GM12892 (cell line): ENCODE results near the gene CDR2L.
"Not testable (repeated sequence)": the region's sequence is repeated elsewhere in the genome, so short reads cannot be mapped to it uniquely, and the experiment has no call there.

Experiments used
- DNase-seq: peaks from one replicate; pipeline ENCODE4 v3.0.0; 2011; ENCODE audit not compliant: insufficient read length
- FAIRE-seq: peaks from 2 replicates; lab custom pipeline; 2011; peaks lifted over from hg19 to GRCh38; lab: Jason Lieb, UNC
- POLR2A ChIP-seq: IDR thresholded peaks from 2 replicates; pipeline ENCODE4 v1.6.1; 2011; ENCODE audit warnings: low read depth, low read length, control low read depth
- POLR2AphosphoS5 ChIP-seq: IDR thresholded peaks from 2 replicates; pipeline ENCODE4 v1.6.1; 2011; ENCODE audit warnings: low read depth, low read length, control low read depth
- TAF1 ChIP-seq: IDR thresholded peaks from 2 replicates; pipeline ENCODE4 v1.6.1; 2011; ENCODE audit warnings: low read depth, mild to moderate bottlenecking, control low read depth, low read length, borderline replicate concordance

Gene CDR2L

GRCh38 chr17:75005291-75005690, 17.9 kb downstream of the CDR2L start:
- FAIRE-seq (no peak), DNase-seq (no peak)
- TF ChIP-seq TAF1 (no peak), POLR2AphosphoS5 (no peak), POLR2A (no peak)

DNA sequence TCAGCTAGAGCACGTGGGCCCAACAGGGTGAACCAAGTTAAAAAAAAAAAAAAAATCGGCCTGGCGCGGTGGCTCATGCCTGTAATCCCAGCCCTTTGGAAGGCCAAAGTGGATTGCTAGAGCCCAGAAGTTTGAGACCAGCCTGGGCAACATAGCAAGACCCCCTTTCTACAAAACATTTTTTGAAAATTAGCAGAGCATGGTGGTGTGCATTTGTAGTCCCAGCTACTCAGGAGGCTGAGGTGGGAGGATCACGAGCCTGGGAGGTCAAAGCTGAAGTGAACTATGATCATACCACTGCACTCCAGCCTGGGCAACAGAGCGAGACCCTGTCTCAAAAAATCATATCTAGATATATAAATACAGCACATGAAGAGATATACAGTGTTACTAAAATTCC, 18.7 kb downstream of the CDR2L start:
- FAIRE-seq, DNase-seq: not testable (repeated sequence)

DNA sequence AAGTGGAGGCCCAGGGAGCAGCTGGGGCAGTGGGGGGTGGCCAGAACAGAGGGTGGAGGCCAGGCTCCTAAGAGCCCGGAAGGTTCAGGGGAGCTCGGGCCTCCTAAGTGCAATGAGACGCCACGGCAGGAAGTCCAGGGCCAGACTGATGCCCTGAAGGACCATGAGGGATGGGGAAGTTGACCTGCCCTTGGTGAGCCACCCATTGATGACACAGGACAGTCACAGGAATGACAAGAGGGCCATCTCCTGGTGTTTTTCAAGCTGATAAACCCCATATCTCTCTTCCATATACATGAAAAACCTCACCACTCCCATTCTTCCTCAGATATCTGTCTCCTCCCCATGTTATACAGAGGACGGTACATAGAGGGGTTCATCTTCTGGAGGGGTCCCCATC, 19.2 kb downstream of the CDR2L start:
- DNase-seq, result no peak
- no peak for FAIRE-seq
- TF ChIP-seq TAF1 (no peak), POLR2A (no peak), POLR2AphosphoS5 (no peak)

DNA sequence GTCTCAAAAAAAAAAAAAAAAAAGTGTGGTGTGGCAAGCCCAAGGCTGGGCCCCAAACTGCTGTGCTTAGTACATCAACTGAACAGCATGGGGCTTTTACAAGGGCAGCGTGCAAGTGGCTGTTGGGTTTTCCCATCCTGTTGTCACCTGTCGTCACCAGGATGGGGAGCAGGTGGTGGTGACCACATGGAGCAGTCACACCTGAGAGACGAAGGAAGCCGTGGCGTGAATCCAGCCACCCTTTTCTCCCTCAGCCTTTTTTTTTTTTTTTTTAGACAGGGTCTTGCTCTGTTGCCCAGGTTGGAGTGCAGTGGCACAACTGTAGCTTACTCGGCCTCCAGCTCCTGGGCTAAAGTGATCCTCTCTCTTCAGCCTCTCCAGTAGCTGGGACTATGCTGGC, 20.9 kb downstream of the CDR2L start:
- no peak for TF ChIP-seq TAF1
- no peak for TF ChIP-seq POLR2AphosphoS5
- TF ChIP-seq POLR2A, result no peak
- FAIRE-seq (no peak), DNase-seq (no peak)

DNA sequence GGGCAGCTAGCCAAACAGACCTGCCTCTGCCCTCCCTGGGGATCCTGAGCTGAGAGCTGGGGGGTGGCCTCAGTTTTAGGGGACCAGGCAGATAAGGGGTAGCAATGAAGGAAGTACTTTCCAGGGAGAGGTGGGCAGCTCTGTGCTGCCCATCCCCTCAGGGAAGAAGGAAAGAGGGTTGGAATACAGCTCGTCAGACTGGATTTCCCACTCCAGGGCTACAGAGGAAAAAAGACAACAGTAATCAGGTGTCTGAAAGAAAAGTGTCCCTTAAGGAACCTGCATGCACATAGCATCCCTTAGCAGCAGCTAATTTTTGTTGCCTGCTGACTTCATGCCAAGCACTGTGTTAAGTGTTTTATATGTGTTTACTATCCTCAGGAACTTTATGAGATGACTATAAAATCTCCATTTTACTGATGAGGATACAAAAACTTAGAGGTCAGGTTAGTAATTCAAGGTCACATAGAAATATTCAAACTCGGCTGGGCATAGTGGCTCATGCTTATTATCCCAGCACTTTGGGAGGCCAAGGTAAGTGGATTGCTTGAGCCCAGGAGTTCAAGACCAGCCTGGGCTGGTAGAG, 21.8 kb downstream of the CDR2L start:
- DNase-seq, result no peak
- FAIRE-seq, result no peak
- TF ChIP-seq POLR2A, result no peak
- no peak for TF ChIP-seq POLR2AphosphoS5
- no peak for TF ChIP-seq TAF1

- DNase-seq, result no peak
- no peak for FAIRE-seq
- TF ChIP-seq TAF1, result no peak
- no peak for TF ChIP-seq POLR2A
- TF ChIP-seq POLR2AphosphoS5, result no peak
These were observed 23.4 kb downstream of the CDR2L start for GRCh38 chr17:75010683-75011400.

DNA sequence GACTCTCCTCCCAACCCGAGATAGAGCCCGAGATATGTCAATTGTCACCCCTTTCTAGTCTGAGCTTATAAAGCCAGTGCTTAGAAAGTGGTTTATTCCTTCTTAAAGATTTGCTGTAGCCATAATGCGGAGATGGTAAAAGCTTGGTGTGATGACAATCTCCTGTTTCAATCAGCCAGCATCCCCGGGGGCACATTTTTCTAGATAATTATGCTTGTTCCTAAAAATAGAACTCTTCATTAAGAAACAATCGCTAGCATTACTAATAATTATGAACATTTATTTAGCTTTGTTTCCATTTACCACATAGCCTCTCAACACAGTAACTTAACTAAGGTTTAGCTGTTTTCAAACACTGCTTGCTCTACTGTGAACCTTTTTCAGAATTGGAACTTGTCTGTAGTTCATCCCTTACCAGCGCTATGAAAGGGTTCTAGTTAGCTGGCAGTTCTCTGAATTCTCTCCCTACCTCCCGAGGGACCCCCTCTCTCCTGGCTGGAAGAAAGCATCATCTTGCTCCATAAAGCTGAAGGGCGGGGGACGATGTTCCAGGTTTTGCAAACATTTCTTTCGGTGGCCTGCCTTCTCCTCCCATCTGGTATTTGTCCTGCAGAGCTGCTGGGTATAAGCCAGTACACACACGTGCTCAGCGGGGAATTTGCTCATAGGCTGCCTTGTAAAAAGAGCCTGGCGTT, 24.1 kb downstream of the CDR2L start:
- FAIRE-seq (no peak), DNase-seq (no peak)
- TF ChIP-seq POLR2A (no peak), TAF1 (no peak), POLR2AphosphoS5 (no peak)

GRCh38 chr17:75012096-75012345, 24.6 kb downstream of the CDR2L start:
- FAIRE-seq (no peak), DNase-seq (no peak)
- no peak for TF ChIP-seq POLR2A
- TF ChIP-seq POLR2AphosphoS5, result no peak
- TF ChIP-seq TAF1, result no peak

GRCh38 chr17:75012346-75013091, 25.1 kb downstream of the CDR2L start, which contains the start of gene MRPL58:
TSS of gene MRPL58 (plus strand) at chr17:75012670. CDS start at chr17:75012687, 17 bp downstream.
- DNase-seq, result peak; percentile 89
- peak; percentile 9 for FAIRE-seq

GRCh38 chr17:75013092-75013559, 25.7 kb downstream of the CDR2L start:
- DNase-seq (no peak), FAIRE-seq (no peak)
- TF ChIP-seq POLR2A (no peak), POLR2AphosphoS5 (no peak), TAF1 (no peak)

More at GRCh38 chr17:75012346-75013091, 25.1 kb downstream of the CDR2L start, which contains the start of gene MRPL58:
- peak; percentile 98 for TF ChIP-seq TAF1
- peak; percentile 92 for TF ChIP-seq POLR2AphosphoS5
- TF ChIP-seq POLR2A, result peak; percentile 82

GRCh38 chr17:75019146-75019545, 31.7 kb downstream of the CDR2L start:
- DNase-seq, result no peak
- TF ChIP-seq POLR2A (no peak), TAF1 (no peak), POLR2AphosphoS5 (no peak)
- no peak for FAIRE-seq

- DNase-seq, result no peak
- FAIRE-seq, result no peak
- TF ChIP-seq POLR2AphosphoS5, result no peak
These were observed 32.3 kb downstream of the CDR2L start for GRCh38 chr17:75019710-75020109.
